Stimulated activated CD8-positive, alpha-beta memory T cell treated with anti-CD3 and anti-CD28 coated beads, Interleukin-15, amount 100 ng/mL, for 1 hour (primary cell): ENCODE data around the gene MCL1.
A peak's percentile ranks its signal among the peaks of the same experiment; 100 is the strongest.
"Not testable (repeated sequence)": the region's sequence is repeated elsewhere in the genome, so short reads cannot be mapped to it uniquely, and the experiment has no call there.

ENCODE experiments used
- DNase-seq: peaks from one replicate; pipeline ENCODE4 v3.0.0-alpha.2; 2020; ENCODE audit warnings: low read depth

MCL1 gene

DNA sequence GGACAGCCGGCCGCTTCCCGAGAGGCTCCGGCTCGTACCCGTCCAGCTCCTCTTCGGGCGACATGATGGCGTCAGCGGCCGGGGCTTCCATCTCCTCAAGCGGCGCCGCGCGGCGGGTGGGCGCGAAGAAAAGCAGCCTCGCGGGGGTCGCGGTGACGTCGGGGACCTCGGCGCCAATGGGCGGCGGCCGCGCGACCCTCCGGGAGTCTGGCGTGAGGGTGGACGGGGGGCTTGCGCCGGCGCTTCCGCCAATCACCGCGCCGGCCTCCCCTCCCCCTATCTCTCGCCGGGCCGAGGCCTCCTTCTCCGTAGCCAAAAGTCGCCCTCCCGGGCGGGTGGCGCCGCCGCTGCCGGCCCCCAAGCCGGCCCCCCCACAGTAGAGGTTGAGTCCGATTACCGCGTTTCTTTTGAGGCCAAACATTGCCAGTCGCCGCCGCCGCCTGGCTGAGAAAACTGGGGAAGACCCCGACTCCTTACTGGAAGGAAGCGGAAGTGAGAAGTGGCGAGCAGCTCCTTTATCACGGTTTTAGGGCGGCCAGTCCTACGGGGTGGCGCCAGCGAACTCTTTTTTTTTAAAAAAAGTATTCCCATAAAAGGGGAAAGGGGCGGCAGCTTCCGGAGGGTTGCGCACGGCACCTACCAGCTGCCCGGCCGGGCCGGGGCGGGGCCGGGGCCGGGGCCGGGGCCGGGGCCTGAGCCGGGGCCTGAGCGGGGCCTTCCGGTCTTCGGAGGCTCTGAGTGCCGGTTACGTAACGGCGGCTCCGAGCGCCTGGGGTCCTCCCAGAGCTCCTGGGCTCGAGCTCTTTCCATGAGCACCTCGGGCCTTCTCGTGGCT, at the start of gene MCL1:
Gene MCL1 (minus strand): TSS at position 501 of the 835 bp plus-strand sequence. CDS start 80 bp downstream, at position 421.
- peak; percentile 78 for DNase-seq

GRCh38 chr1:150628766-150629114, 49.3 kb upstream of the MCL1 start:
- no peak for DNase-seq

DNA sequence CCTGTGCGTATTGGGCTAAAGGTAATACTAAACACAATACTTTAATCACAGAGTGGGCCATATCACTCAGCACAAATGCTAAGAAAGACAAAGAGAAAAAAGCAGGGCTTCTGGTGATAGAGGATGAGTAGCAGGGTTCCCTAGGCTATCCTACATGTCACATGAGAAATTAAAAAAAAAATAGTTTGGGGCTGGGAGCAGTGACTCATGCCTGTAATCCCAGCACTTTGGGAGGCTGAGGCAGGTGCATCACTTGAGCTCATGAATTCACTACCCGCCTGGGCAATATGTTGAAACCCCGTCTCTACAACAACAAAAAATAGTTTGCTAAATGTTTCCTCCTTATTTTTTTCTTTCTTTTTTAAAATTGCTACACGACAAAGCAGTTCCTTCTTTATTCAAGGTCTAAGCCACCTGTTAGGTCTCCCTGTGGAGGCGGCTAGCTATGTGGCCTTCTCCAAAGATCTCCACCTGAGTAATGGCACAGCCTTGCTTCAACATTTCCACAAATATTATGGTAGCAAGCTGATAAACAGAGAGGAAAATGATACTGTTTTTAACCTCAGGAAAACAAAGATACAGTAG, 48.5 kb upstream of the MCL1 start:
- DNase-seq, result no peak

GRCh38 chr1:150626150-150626549, 46.7 kb upstream of the MCL1 start:
- DNase-seq, result no peak

DNA sequence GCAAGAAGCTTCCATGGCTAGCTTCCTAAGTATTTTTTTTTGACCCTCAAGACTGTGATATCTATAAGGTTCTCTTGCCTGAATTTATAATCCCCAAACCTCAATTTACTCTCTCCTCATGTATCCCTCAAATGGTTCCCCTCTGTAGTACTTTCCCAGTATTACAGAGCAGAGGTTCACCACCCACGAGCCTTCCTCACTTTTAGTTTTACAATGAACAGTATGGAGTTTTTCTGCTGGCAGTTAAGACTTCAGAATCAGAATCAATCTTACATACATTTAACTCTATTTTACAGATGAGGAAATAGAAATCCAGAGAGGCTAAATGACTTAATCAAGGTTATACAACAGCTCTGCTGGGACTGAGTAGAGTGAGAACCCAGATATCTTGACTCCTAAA, 45.1 kb upstream of the MCL1 start:
- DNase-seq, result not testable (repeated sequence)

- not testable (repeated sequence) for DNase-seq
These were observed 44.7 kb upstream of the MCL1 start for GRCh38 chr1:150624134-150624533.

GRCh38 chr1:150622303-150622975, 43.0 kb upstream of the MCL1 start:
- no peak for DNase-seq

DNA sequence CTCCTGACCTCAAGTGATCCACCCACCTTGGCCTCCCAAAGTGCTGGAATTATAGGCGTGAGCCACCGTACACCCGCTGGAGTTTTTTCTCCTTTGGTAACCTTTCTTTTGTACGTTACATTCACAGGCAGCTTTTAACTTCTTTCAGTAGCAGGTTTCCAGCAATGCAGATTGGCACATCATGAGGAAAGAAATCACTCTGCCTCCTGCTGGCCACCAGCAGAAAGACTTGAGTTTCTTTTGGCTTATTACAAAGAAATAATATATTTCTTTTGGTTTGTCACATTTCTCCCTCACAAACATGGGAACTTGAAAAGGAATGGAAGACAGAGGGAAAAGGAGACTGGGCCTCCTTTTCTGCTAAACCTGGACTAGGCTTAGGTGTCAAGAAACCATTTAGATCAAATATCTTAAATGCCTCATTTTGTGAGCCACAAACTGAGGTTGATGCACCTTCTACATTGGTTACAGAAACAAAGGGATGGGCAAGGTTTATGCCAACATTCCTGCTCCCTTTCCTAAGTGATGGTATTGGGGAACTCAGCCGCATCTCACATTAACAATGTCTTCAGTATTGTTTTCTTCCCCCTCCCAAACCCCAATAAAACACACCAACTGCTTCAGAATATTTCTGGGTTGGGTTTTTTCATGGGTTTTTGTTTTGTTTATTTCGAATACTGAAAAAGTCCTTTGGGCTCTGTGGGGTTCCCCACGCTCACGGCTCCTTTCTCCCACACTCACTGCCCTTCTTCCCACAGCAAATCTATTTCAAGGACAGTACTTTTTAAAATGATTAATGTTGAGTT, 42.3 kb upstream of the MCL1 start:
- peak; percentile 47 for DNase-seq

- no peak for DNase-seq
These were observed 41.5 kb upstream of the MCL1 start for GRCh38 chr1:150620919-150621318.

DNA sequence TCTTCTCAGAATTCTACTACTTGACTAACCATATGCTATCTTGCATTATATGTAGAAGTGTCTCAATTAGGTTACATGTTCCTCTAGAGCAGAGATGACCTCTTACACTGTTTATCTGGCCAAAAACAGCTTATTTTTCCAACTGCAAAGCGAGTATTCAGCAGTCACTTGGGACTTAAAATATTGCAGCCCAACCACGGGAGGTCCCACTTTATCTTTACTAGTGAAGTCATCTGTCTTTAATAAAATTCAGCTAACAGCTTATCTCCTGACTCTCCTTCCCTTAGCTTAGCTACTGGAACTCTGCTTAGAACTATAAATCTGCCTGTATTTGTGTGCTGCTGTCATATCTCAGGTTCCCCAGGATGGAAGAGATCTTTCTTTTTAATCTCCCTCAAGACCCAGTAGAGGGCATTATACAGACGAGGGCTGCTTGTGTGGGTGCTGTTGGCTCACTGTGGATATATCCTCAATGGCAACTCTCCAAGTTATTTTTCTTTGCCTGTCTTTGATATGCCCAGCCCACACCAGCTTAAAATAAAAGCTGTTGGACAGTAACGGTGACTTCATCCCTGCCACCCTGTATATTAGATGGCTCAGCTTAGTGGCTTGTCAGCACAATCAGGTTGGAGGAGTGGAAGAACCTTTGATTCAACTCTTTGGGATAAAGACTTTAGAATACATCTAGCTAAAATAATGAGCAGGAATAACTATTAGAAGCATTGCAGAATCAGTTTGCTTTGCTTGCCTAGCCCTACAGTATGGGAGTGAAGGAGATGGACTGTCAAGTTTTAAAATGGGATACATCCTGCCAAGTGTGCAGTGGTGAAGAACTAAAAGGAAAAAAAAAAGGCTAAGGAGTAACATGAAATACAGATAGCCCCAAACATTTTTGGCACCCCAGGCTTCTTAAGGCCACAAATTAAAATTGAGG, 40.4 kb upstream of the MCL1 start:
- DNase-seq, result no peak

GRCh38 chr1:150615346-150616201, 36.2 kb upstream of the MCL1 start:
- DNase-seq, result no peak

- DNase-seq, result no peak
These were observed 33.9 kb upstream of the MCL1 start for GRCh38 chr1:150613061-150613920.

DNA sequence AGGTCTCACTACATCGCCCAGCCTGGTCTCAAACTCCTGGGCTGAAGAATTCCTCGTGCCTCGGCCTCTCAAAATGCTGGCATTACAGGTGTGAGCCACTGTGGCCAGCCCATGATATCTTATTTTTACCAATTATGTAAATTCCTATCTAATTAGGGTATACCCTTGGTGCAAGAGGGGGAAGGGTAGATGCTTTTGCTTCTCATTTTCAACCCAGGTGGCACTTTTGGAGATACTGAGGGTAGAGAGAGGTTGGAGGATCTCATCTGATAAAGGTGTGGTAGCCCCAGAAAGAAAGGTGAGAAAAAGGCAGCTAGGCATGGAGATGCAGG, 32.6 kb upstream of the MCL1 start:
- DNase-seq, result no peak

DNA sequence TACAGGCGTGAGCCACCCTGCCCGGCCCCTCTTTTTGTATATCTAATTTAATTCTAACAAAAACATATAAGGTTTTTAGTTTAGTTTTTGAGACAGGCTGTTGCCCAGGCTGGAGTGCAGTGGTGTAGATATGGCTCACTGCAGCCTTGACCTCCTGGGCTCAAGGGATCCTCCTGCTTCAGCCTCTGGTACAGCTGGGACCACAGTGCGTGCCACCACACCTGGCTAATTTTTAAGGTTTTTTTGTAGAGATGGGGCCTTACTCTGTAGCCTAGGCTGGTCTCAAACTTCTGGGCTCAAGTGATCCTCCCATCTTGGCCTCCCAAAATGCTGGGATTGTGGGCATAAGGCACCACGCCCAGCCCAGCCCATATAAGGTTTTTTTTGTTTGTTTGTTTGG, 31.2 kb upstream of the MCL1 start:
- no peak for DNase-seq

DNA sequence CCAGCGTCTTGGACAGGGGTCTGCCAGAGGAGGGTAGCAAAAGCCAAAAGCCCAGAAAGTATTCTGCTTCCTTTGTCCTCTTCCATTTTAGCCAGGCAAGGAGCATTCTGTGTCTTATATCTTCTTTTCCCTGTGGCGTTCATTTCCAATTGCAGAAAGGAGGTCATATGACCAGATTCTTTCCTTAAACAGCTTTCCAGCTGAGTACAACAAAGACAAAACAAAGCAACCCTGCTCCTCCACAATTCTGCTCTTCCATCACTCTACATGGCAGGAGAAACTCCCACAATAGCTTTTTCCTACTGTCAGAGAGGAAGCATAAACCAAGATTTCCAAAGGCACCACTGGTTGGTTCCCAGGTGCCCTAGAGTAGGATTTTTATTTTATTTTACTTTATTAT, 30.3 kb upstream of the MCL1 start:
- no peak for DNase-seq

GRCh38 chr1:150606463-150607142, 27.2 kb upstream of the MCL1 start:
- DNase-seq, result no peak

GRCh38 chr1:150605451-150605731, 26.0 kb upstream of the MCL1 start:
- not testable (repeated sequence) for DNase-seq

- DNase-seq, result no peak
These were observed 24.8 kb upstream of the MCL1 start for GRCh38 chr1:150604226-150604588.

DNA sequence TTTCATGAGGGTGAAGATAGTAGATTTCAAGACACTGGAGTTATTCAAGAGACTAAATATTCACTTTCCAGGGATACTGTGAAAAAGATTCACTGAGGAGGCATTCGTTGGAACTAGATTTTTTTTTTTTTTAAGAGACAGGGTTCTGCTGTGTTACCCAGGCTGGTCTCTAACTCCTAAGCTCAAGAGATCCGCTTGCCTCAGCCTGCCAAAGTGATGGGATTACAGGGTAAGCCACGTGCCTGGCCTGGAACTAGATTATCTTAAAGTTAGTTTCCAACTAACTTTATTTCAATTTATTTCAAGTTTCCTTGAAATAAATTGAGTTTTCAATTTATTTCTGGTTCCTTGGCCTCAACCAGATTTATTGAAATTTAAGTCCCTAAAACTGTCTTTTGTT, 24.3 kb upstream of the MCL1 start:
- no peak for DNase-seq
